Activated gamma-delta T cell treated with anti-CD3 and anti-CD28 coated beads, Interleukin-2, amount 50 U/mL, for 16 hours (primary cell): ENCODE data around the gene PF4V1.
"Not testable (repeated sequence)": the region's sequence is repeated elsewhere in the genome, so short reads cannot be mapped to it uniquely, and the experiment has no call there.

ENCODE experiments used
- DNase-seq: peaks from one replicate; pipeline ENCODE4 v3.0.0-alpha.2; 2020; ENCODE audit warnings: low read depth

Gene PF4V1

DNA sequence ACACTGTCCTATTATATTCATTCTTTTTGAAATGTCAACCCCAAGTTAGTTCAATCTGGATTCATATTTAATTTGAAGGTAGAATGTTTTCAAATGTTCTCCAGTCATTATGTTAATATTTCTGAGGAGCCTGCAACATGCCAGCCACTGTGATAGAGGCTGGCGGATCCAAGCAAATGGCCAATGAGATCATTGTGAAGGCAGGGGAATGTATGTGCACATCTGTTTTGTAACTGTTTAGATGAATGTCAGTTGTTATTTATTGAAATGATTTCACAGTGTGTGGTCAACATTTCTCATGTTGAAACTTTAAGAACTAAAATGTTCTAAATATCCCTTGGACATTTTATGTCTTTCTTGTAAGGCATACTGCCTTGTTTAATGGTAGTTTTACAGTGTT is 17.7 kb downstream of the PF4V1 start:
- DNase-seq = no peak

DNA sequence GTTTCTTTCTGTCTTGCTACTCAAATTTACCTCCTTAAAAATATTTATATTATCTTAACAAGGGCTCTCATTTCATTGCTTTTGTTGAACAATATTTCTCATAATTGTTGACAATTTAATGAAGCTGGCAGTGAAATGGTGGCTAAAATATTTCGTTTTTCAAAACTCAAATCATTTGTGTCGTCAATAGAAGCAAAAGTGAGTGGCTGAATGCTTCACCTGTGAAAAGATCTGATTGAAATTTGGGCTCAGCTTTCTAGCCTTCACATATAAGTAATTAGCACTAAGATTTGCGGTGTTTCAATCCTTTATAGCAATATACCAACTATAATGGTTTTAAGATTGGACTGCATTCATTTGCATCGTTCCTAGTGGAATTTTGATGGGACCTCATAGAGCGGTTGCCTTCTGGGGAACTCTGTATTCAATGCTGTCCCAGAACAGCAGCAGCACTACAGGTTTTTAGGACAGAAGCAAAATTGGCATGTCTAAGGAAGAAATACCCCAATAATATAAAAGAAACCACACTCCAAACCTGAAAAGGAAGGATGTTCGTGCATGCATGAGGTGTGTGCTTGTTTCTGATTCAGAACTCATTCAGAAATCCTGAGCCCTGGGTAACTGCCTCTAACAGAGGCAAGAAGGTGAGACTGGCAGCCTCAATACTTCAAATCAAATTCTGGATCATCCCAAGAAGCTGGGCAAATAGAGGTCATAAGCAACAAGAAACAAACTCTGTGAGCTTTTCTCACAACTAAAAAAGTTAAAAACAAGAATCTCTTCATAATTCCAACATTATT is 18.6 kb downstream of the PF4V1 start:
- DNase-seq = no peak

DNA sequence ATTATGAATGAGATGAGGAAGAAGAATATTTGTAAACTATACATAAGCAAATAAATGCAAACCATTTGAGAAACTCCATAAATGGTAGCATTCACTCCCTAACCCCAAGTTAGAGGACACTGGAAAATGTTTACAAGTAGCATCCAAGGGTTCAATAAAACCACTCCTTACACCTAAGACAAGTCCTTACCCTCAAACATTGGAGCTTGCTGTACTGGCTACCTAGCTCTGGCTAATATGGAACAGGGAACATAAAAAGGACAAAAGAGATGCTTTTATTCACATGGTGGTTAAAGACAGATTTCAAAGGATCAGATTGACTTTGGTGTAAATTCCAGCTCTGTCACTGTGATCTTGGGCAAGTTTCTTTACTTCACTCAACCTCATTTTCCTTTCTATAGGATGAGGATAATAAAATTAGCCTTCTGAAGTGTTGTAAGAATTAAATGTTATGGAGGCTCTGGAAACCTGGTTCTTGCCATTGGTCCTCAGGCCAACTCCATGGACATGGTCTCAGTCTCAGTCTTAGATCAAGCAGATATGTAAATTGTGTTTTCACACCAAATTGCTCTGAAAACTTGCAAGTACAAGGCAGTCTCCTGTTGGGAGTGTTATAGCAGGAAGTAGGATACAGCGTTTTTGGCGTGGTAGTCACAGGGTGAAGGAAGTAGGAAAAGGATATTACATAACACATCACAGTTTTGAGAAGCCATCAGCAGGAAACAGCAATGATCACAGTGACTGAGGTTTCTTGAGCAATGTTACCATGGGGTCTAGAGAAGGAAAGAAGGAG is 19.4 kb downstream of the PF4V1 start:
- no peak for DNase-seq

DNA sequence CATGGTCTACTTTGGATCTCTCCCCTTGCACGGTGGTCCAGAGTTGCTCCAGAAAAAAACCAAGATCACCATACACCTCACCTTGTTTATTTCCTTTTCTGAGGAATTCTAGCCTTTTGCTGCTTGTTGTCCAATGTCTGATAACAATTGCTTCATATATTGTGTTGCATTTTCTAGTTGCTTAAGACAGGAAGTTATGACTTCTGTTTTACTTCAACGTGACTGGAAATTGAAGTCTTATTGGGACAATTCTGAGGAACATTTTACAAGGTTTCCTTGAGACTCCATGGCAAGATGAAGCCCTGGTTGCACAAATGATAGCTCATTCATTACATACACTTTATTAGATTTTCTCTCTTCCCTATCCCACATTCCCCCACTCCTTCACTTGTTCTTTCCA is 21.3 kb downstream of the PF4V1 start:
- no peak for DNase-seq

DNA sequence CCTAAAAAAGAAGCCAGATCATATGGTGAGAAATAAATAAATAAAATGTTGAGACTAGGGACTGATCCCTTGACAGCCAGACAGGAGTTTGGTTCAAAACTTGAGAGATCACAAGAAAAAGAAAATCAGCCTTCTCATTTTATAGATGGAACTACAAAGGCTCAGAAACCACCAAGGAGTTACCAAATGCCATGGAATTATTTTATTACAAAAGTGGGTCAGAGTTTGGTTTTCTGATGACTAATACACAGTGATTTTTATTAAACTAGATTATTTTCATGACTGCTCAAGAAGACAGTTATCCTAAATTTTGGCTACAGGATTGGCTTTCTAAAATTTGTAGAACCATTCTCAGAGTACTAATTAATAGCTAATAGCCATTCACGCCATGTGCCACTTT is 22.3 kb downstream of the PF4V1 start:
- DNase-seq = no peak

DNA sequence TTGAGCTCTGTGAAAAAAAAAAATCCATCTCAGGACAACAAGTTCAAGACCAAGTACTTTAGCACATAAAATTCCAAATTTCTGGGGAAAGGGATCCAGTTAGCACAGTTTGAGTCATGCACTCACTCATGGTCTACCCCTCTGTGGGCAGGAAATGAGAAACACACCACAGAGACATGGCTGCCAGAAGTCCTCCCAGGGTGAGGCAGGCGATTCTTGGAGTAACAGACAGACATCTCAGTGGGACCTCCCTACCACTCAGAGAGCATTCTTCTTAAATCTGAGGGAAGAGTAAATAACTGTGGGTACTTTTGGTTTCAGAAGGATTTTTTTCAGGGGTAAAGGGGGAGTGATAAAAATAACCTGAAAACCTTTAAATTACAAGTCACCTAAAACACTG is 30.2 kb downstream of the PF4V1 start:
- DNase-seq = no peak

DNA sequence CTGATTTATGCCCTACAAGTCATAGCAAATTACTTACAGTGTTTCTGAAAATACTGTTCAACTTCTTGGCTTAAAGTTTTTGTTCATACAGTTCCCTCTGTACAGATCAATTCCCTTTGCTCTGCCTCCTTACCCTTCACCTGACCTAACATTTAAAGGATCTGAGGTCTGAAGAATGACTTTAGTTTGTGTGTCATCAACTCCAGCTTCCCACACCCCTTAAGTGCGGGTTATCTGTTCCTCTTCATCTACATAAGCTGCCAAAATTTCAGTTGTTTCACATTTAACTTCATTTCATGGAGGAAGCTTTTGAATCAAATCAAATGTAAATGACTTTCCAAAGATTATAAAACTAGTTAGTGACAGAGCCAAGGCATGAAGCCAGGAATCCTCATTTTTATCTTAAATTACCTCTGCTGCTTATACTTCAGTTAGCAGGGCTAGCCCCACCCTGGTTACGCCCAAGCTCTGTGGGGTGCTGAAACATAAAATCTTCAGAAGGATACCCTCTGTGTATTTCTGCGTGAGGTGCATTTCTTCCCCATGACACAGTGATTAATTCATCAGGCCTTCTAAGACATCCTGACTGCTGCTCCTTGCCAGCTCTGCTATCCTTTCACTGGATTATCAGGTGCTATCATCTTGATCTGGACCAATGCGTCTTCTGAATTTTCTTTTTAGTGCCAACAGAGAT is 32.6 kb downstream of the PF4V1 start:
- DNase-seq = no peak

DNA sequence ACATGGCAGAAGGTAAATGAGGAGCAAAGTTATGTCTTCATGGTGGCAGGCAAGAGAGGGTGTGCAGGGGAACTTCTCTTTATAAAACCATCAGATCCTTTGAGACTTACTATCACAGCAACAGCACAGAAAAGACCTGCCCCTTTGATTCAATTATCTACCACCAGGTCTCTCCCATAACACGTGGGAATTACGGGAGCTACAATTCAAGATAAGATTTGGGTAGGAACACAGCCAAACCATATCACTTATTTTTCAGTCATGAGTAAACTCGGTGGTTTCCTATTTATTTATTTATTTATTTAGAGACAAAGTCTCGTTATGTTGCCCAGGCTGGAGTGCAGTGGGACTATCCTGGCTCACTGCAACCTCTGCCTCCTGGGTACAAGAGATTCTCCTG is 38.2 kb downstream of the PF4V1 start:
- no peak for DNase-seq

DNA sequence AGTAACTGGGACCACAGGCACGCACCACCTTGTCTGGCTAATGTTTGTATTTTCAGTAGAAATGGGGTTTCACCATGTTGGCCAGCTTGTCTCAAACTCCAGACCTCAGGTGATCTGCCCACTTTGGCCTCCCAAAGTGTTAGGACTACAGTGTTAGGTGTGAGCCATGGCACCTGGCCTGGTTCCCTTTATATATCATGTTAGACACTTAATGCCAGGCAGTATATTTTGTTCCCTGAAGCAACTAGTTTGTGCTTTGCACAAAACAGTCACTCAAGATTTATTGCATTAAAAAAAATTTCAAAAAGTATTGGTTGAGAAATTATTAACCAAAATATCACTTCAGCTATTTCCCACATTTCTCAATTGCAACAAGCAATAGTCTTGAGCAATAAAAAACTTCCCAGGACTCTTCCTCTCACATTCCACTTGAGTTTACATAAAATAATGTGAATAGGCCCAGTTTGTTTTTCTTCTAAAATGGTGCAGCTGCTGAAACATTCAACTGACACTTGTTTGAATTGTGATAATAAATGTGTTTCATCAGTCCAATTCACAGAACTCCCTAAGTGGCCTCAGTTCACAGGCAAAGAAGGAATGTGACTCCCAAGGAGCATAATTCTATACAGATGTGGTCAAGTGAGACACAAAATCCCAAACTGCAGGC is 38.8 kb downstream of the PF4V1 start:
- no peak for DNase-seq

DNA sequence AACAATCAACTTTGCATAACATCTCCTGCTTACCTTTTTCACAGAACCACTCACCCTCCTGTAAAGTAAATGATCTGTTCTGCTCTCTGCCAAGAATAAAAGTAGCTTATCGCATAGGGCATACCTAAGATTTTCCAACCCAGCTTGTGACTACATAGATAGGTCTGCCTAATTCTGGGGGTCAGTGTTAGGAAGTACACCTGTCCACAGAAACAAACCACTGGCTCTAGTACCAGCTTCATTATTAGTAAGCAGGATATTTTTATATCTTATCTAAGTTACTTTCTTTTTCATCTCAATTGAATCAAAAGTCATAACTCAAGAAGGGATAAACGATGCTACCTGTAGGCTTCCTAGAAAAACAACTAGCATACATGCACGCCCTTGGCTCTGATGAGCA is 39.9 kb downstream of the PF4V1 start:
- no peak for DNase-seq

DNA sequence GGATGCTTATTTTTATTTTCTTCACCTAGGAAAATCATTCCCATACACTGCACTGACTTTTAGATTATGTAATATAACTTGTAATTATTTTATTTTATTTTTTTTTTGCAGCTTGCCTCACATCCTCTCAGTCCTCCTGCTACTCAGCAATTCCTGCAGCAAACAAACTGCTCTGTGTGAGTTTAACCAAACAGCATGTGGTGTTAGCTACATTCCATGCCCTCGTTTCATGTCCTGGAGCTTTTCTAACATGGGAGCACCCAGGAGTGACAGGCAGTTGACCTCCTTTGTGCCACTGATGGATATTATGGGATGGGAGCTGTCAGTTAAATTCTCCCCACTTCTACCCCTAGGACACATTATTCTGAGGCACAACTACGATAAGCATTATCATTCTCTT is 40.9 kb downstream of the PF4V1 start:
- DNase-seq = no peak

DNA sequence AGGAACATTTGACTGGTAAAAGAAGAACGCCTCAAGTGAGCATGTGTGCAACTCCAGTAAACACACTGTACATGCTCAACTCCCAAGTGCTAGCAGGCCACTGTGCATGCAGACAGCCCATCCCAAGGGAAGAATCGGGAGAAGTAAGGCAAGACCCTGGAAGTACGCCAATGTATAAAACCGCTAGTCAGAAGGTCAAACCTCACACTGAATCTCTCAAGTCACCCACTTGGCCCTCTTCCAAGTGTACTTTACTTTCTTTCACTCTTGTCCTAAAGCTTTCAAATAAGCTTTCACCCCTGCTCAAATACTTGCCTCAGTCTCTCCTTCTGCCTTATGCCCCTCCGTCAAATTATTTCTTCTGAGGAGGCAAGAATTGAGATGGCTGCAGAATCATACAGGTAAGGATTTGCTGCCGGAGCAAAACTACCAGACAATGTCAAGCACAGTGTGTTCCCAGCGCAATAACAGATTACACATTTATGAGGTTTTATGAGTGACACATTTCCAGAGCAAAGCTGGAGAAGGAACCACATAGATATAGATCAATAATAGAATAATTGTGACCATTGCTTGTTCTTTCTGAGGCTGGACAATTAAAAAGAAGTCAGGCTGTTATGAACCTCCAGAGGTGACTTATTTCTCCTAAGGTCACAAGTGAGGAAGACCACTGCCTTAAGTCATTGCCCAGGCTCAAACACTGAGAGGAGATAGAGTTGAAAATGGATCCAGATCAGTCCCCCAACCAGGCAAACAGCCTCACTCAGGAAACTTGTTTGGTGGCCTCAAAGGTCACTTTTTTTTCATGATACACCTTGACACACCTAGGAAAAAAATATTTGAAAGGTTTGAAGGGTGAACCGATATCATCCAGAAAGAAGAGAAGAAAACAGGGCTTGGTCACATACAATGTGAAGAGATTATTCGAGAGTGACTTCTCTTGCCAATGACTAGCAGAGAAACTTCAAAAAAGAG is 42.4 kb downstream of the PF4V1 start:
- no peak for DNase-seq

DNA sequence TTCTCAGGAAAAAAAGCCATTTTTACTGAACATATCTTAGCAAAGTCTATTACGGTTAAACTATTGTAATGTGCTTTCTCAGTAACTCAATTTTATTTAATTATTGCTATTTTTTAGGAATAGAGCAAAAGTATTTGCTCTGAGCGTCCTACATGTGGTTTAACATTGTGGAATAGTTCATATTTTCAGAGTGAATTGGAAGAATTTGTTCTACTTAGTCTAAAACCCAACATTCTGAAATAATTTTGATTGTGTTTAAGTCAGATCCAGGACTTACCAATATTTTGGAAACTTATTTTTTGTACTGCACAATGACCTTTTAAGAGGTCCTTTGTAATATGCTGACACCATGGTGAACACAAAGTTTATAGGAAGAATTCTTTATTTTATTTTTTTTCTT is 43.3 kb downstream of the PF4V1 start:
- DNase-seq = no peak

DNA sequence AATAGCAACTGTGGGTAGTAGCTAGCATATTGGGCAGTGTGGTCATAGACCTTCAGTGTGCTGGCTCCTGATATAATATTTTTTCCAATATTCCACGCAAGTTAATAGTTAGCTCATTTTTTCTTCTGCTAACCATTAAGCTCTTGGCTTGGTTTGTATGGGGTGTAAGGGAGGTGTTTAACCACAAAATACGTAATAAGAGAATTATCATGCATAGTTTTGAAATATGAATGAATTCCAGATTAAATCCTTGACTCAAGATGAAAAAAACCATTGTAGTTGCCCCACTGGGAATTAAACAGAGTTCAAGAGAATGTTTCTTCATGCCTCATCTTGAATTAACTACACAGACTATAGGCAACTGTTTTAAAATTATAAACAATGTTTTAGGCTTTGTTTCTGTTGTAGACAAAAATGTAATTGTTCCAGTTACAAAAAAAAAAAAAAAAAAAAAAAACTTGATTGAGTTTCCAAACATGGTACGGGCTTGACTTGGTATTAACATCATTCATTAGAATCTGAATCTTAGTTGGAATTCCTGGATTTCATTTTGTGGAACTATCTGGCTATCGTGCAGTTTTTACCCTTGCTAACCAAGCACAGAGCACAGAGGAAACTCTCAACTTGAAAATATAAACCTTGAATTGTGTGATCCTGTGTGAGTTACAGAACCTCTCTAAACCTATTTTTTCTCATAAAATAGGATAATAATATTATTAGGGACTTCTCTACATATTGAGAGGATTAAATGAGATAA is 44.5 kb downstream of the PF4V1 start:
- DNase-seq = no peak

DNA sequence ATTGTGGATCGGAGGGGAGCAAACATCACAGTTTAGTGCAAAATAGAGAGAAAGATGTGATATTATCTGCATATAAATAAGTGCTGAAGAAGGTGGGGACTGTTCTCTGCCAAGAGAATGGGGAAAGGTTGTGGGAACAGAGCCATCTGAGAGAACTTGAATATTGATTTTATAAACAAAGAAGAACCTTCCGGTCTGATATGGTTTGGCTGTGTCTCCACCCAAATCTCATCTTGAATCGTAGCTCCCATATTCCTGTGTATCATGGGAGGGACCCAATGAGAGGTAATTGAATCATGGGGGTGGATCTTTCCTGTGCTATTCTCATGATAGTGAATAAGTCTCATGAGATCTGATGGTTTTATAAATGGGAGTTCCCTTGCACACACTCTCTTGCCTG is 46.2 kb downstream of the PF4V1 start:
- not testable (repeated sequence) for DNase-seq

DNA sequence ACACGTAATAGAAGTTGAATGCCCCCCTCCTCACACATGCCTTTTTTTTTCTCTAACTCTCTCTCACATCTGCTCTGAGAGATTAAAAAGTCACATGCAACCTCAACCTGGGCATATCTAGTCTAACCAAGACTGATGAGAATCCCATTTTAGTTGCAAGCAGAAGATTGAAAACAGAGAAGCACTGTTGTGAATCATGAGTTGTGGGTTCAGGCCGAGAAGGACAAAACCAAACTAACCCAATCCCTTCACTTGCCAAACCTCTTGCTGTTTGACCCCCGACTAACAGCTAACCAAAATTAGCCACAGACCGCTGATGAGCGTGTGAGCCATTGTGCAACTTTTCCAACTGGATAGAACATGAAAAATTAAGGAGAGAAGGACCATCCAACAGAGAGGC is 47.9 kb downstream of the PF4V1 start:
- DNase-seq = no peak

DNA sequence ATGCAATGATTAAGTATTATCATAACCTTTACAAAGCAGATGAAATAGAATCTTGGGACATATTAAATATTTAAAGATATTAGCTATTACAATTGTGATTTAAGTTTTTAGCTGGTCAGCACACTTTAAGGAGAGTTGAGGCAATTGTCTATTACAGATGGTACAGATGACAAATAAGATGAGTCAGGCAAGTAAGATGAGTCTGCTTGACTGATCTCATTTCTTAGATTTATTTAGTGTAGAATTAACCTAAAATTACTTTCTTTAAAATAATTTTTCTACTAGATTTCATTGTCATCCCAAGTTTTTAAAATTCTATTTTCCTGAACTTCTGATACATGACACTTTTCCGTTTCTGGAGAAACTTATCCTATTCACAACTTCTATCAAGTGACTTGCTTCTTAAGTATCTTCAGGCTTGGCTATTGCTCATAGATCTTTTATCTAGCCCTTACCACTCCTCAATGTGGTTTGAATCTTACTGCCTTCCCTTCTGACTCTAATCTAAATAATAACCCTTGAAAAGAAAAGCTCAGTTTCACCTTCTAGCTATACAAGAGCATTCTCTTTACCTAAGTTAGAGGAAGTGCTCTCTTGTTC is 49.0 kb downstream of the PF4V1 start:
- DNase-seq = no peak

DNA sequence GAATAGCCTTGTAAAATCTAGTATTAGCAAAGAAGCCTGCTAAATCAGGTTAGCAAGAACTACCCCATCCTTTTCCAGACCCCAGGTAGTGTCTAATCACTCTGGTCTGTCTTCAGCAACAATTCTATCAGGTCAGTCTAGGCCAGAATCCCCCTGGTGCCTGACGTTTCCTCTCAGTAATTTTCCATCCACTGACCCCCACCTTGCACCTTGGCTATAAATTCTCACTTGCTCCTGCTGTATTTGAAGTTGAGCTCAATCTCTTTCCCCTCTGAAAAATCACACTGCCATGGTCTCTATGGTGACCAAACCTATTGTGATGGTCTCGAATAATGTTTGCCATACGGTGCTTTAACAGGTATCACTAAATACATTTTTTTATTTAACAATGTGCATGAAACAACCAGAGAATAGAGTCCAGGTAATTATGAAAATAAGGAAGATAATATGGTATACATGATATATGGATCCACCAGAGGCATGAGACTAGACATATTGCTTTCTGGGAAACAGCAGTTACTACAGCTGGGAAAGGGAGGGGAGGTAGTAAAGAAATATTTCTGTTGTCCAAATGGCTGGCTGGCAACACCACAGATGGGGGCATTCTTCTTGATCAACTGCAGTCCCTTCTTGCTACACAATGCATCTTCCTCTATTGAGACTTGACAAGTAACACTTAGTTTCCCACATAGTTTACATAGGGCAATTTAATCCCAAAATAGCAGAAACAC is 49.9 kb downstream of the PF4V1 start:
- DNase-seq = no peak
